ENCODE data around the gene DLGAP1. TPM values are rescaled to one million over a fixed set of nuclear protein-coding genes. Genes with fewer than 3 reads are reported as not detected.
A peak's percentile ranks its signal among the peaks of the same experiment; 100 is the strongest.

Gene DLGAP1
- total and polyA plus RNA-seq, 2 of the 8 experiments (the other 6 are each of a cell fraction or from before 2014, with no cell fraction given): 11.8 to 16.9 TPM

DNA sequence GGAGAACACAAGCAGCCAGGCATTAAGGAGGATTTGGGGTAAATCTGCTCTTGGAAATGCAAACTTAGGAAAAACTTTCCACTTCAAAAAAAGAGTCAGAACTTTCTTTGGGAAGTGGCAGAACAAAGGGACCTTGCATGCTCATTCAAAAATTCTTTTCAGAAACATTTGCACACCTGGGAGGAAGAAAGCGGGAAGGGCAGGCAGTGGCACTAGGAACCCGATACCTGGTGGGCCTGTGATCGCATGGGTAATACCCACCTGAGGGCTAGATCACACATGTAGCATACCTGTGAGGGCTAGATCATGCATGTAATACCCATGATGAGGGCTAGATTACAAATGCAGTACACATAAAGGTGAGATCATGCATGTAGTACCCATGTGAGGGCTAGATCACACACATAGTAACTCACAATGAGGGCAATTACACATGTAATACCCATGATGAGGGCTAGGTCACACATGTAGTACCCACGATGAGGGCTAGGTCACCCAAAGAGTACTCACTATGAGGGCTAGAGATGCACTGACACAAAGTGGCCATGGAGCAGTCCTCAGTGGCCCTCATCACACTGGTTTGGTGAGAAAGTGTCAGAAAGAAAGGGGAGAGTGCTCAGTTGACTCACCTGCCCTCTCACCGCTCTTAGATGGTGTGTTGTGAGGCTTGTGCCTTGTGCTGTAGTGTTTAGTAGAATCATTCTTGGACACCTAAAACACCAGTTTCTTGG lies 212.5 kb downstream of the DLGAP1 start:
- DNase-seq (ENCODE audit: low read depth in 1 of 2, low spot score in 2 of 2): no peak
- Histone ChIP-seq H4K20me1 (replicated peaks in 1 of 2; ENCODE audit: control insufficient read depth in 1 of 2, insufficient read depth in 2 of 2, low read length in 2 of 2) (peaks cover 8 to 10% of the 10 kb centered on the region in 2 experiments), H2BK15ac (ENCODE audit: low read length) (no peak overlapping the region), H3K27ac (ENCODE audit: low read depth, low read length) (no peak overlapping the region), H3K36me3 (ENCODE audit: control insufficient read depth in 2 of 4, insufficient read depth in 4 of 4, low read length in 3 of 4) (no peaks in the 10 kb centered on the region), H3K4me3 (ENCODE audit: extremely low read depth in 1 of 4, insufficient read depth in 2 of 4, low read depth in 3 of 4, low read length in 4 of 4) (no peak overlapping the region), H2BK12ac (ENCODE audit: low read depth, low read length) (no peak overlapping the region), H2AK5ac (ENCODE audit: low read depth, low read length) (no peak overlapping the region), H2AFZ (ENCODE audit: low read length) (no peak overlapping the region), H4K91ac (replicated peaks; ENCODE audit: insufficient read length, low read length) (no peak overlapping the region), H3K4me2 (ENCODE audit: insufficient read depth in 1 of 2, low read depth in 2 of 2, low read length in 2 of 2) (peak overlapping the region; percentile 43 to 49), H3K4ac (replicated peaks; ENCODE audit: insufficient read length, low read depth, low read length) (peak overlapping the region; percentile 61), H3K79me2 (ENCODE audit: control insufficient read depth in 1 of 2, insufficient read depth in 2 of 2, low read length in 2 of 2) (no peaks in the 10 kb centered on the region), H3K4me1 (replicated peaks in 1 of 4; ENCODE audit: control insufficient read depth in 3 of 4, insufficient read depth in 4 of 4, low read length in 3 of 4) (peaks cover 4 to 17% (median 11%) of the 10 kb centered on the region in 4 experiments; a peak in 6 of 7 replicates), H2BK20ac (ENCODE audit: low read length) (no peak overlapping the region), H3K18ac (ENCODE audit: extremely low read depth, low read length) (no peak overlapping the region; the same call in 1 of the 2 replicates), H2BK5ac (ENCODE audit: low read depth, low read length) (no peak overlapping the region), H3K9ac (replicated peaks in 1 of 4; ENCODE audit: extremely low read depth in 1 of 4, low read depth in 3 of 4, low read length in 3 of 4) (no peak overlapping the region; a peak in 1 of 7 replicates), H3K14ac (ENCODE audit: insufficient read length) (no peak overlapping the region), H2BK120ac (replicated peaks; ENCODE audit: low read depth, low read length) (no peak overlapping the region), H3K9me3 (ENCODE audit: insufficient read depth in 2 of 2, low read depth in 1 of 2, low read length in 1 of 2) (no peaks in the 10 kb centered on the region), H3K79me1 (ENCODE audit: low read depth, low read length) (no peaks in the 10 kb centered on the region), H3K27me3 (replicated peaks in 1 of 4; ENCODE audit: control insufficient read depth in 3 of 4, extremely low read depth in 1 of 4, insufficient read depth in 3 of 4, low read length in 3 of 4) (peaks cover 14 to 33% (median 18%) of the 10 kb centered on the region in 4 experiments; a peak in 5 of 7 replicates), H3K23ac (ENCODE audit: insufficient read length) (no peak overlapping the region), H4K8ac (ENCODE audit: extremely low read depth, insufficient read depth, low read length) (no peak overlapping the region), H3K56ac (replicated peaks; ENCODE audit: insufficient read length, low read depth, low read length) (no peak overlapping the region), H4K5ac (ENCODE audit: insufficient read length, low read depth, low read length) (no peak overlapping the region), H3K23me2 (ENCODE audit: low read depth, low read length) (no peaks in the 10 kb centered on the region)
- WGBS, 2 experiments (ENCODE audit: extremely low coverage in 1 of 2, insufficient coverage in 1 of 2, insufficient read length in 1 of 2, insufficient replicate concordance in 2 of 2, low coverage in 1 of 2, low lambda C conversion rate in 2 of 2, missing lambda C conversion rate in 1 of 2): 66% methylated on average over 5 of the region's 5 CpGs; no CpG with 5 or more reads in 1 of the 2 experiments
- no peak for FAIRE-seq
- CTCF ChIA-PET (ENCODE audit: partially characterized antibody): no interaction called here
- POLR2A ChIA-PET (ENCODE audit: partially characterized antibody): no interaction called here
- TF ChIP-seq EP300 (IDR thresholded peaks at IDR 0.05; ENCODE audit: borderline replicate concordance in 1 of 2, low read depth in 2 of 2, low read length in 2 of 2): no peak
- no peak for TF ChIP-seq TAF7 (optimal IDR thresholded peaks at IDR 0.05; ENCODE audit: borderline replicate concordance, low read depth, low read length)
- TF ChIP-seq CHD1 (IDR thresholded peaks at IDR 0.05; ENCODE audit: low read depth, low read length): no peak
- no peak for TF ChIP-seq MAFK (IDR thresholded peaks at IDR 0.05; ENCODE audit: low read depth, low read length)
- TF ChIP-seq EGR1 (IDR thresholded peaks at IDR 0.05; ENCODE audit: borderline replicate concordance, low read depth, low read length): no peak
- no peak for TF ChIP-seq EZH2 (IDR thresholded peaks at IDR 0.05; ENCODE audit: low read depth, low read length, severe bottlenecking)
- TF ChIP-seq JUN (IDR thresholded peaks at IDR 0.05; ENCODE audit: low read depth, low read length): no peak
- no peak for TF ChIP-seq RAD21 (IDR thresholded peaks at IDR 0.05 in 1 of 2, conservative IDR thresholded peaks at IDR 0.05 in 1 of 2; ENCODE audit: low read depth in 2 of 2, low read length in 2 of 2)
- TF ChIP-seq KDM1A (IDR thresholded peaks at IDR 0.05; ENCODE audit: borderline replicate concordance, low read length): no peak
- no peak for TF ChIP-seq SP1 (IDR thresholded peaks at IDR 0.05; ENCODE audit: low read depth, low read length)
- TF ChIP-seq SIX5 (IDR thresholded peaks at IDR 0.05; ENCODE audit: low read depth, low read length): no peak
- TF ChIP-seq KDM5A (IDR thresholded peaks at IDR 0.05; ENCODE audit: low read length): no peak
- no peak for TF ChIP-seq CBX5 (IDR thresholded peaks at IDR 0.05; ENCODE audit: low read depth, low read length)
